NCI-H2171 treated with DMSO at 0.1 percent for 48 hours (cell line): ENCODE data around the gene SMIM14.

ENCODE experiments used
- DNase-seq: peaks from one replicate; lab custom pipeline; 2025; lab: John Stamatoyannopoulos, UW

SMIM14 gene

DNA sequence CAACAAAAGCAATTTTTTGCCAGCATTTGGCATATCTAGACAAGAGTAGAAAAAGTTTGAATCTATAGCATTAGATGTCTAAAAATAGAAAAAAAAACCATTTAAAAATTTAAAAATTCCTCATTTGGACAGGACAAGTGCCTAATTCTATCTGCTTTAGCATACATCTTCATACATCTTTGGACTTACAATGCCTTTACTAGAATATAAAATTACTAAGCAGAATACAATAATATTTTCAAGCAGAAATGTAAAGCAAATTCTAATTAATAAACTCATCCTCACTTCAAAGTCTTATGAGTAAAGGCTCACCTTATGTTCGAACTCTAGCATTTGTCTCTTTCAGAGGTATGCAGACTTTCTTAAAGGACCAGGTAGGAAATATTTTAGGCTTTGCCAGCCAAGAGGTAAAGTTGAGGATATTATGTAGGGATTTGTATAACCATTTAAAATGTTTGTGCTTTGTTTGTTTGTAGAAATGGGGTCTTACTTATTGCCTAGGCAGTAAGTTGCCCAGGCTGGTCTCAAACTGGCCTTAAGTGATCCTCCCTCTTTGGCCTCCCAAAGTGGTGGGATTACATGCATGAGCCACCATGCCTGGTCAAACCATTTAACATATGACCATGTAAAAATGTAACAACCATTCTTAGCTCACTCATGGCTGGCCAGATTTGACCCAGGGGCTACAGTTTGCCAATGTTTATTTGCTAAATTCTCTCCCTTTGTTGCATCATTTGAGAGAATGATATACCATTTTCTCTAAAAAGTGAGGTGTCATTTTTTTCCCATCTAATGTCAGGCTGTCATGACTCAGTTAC lies 140.5 kb downstream of the SMIM14 start:
- no peak for DNase-seq
